GF-D8 (cell line): ENCODE results near the gene ATP7B.
"Not testable (repeated sequence)": the region's sequence is repeated elsewhere in the genome, so short reads cannot be mapped to it uniquely, and the experiment has no call there.

Experiments used
- DNase-seq: peaks from one replicate; lab custom pipeline; 2025; lab: John Stamatoyannopoulos, UW

ATP7B gene

DNA sequence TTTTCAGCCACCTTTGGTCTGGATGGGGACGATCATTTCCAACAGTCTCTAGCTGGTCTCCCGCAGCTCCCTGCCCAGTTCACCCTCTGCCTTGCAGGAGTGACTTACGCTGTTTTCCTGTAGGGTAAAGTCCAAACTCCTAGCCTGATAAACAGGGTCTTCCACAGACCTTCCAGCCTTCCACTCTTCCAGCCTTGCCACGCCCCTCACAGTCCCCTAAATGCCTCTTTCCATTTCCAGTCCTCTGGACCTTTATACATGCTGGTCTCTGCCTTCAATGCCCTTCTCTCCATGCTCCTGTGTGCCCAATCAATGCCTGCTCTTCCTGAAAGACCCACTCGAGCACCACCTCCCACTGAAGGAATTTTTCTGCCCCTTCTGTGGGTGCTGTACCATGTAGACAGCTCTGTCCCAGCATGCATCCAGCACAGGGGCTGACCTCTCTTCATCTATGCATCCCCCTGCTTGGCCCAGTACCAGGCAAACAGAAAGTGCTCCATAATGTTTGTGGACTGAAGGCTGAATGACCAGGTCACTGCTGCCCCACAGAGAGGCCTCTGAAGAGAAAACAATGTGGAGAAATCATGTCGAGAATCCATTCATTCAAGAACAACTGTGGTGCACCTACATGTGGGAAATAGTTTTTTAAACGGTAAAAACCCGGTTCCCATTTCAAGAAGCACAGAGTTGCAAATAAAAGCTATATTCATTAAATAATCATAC, 4.6 kb downstream of the ATP7B start:
- no peak for DNase-seq

DNA sequence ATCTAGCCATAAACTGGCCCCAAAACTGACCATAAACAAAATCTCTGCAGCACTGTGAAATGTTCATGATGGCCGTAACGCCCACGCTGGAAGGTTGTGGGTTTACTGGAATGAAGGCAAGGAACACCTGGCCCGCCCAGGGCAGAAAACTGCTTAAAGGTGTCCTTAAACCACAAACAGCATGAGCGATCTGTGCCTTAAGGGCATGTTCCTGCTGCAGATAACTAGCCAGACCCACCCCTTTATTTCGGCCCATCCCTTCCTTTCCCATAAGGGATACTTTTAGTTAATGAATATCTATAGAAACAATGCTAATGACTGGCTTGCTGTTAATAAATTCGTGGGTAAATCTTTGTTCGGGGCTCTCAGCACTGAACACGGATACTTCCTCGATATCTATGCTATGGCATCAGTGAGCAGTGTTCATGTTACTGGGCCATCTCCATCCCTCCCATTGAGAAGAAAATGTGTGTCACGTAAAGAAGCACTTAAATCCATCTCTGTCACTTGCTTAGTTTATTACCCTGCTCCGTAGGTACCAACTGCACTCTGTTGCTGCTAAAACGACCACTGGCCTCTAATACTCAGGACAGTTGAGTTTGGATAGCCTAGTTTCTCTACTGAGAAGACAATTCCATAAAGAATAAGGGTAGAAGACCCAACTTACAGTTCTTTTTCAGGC, 5.3 kb downstream of the ATP7B start:
- no peak for DNase-seq

DNA sequence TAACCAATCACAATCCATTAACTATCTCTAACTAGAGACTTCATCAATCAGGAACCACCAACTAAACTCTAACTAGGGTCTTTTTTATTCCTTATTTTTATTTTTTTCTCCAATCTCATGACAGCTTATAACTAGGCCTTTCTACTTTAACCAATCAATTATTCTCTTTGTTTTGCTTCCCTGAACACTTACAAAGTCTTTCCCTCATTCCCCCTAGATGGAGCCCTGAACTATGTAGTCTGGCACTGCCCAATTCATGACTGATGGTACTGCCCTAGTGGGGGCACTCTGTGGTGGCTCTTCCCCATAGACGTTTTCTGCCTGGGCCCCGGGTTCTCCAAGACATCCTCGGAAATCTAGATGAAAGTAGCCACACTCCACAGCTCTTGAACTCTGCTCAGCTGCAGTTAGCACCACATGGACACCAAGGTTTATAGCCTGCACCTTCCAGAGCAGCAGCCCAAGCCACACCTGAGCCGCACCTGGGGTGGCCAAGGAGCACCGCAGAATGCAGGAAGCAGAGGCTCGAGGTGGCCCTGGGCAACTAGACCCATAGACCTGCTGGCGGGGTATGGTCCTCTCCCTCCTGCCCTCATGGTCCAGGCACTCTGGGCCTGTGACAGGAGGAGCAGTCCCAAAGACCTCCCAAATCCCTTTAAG, 6.6 kb downstream of the ATP7B start:
- no peak for DNase-seq

DNA sequence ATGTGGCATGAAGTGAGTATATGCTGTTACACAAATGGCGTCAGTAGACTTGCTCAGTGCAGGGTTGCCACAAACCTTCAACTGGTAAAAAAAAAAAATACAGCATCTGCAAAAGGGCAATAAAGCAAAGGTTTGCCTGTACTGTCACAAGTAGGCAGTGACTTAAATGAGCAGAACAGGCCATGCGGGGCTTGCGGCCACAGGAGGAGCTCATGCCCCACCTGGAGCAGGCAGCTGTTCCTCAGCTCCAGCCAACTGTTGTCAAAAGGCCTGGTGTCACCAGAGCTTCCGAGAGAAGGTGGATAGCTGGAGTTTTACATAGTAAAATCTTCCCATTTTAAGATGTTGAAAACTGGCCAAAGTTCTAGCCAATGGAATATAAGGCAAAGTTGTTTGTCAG, 7.7 kb downstream of the ATP7B start:
- no peak for DNase-seq

- no peak for DNase-seq
Measured at GRCh38 chr13:52002361-52002760, 8.9 kb downstream of the ATP7B start.

GRCh38 chr13:52001120-52001731, 10.0 kb downstream of the ATP7B start:
- DNase-seq: peak; percentile 31

- DNase-seq: no peak
Measured at GRCh38 chr13:51999921-52000320, 11.3 kb downstream of the ATP7B start.

DNA sequence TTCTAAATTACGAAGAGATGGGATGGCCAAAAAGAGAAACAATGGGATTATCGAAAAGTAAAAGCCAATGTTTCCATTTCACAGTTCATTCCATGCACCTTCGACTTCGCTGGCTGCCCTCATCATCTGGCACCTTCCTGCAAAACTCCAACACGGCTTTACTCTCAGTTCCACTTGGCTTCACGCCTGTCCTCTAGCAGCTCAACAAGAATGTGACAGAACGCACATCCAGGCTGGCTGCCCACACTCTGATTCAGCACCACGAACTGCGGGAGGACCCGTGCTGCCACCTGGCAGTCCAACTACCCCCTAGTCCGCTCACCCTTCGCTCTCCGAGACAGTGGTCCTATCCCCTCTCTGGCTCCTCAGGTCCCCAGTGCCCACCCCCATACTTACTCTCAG, 11.7 kb downstream of the ATP7B start:
- no peak for DNase-seq

- DNase-seq: no peak
Measured at GRCh38 chr13:51998723-51999509, 12.3 kb downstream of the ATP7B start.

GRCh38 chr13:51997641-51998330, 13.5 kb downstream of the ATP7B start:
- DNase-seq: no peak

DNA sequence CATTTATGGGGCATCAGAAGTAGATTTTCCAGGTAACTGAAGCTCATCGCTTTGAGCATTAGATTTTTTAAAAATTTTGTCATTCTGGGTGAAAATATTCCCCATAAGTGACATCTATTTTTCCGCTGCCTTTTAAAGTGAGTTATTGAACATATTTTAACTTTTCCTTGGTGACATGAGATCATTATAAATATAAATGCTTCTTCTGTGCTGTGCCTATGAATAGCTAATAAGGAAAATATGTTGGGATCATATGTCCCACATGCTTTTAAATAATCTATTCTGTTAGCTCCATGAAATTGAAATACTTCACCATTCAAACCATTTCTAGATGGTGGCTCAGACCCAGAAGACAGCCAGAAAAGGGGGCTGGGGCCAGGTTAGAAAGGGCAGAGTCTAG, 14.1 kb downstream of the ATP7B start:
- no peak for DNase-seq

- DNase-seq: no peak
Measured at GRCh38 chr13:51996641-51997040, 14.6 kb downstream of the ATP7B start.

DNA sequence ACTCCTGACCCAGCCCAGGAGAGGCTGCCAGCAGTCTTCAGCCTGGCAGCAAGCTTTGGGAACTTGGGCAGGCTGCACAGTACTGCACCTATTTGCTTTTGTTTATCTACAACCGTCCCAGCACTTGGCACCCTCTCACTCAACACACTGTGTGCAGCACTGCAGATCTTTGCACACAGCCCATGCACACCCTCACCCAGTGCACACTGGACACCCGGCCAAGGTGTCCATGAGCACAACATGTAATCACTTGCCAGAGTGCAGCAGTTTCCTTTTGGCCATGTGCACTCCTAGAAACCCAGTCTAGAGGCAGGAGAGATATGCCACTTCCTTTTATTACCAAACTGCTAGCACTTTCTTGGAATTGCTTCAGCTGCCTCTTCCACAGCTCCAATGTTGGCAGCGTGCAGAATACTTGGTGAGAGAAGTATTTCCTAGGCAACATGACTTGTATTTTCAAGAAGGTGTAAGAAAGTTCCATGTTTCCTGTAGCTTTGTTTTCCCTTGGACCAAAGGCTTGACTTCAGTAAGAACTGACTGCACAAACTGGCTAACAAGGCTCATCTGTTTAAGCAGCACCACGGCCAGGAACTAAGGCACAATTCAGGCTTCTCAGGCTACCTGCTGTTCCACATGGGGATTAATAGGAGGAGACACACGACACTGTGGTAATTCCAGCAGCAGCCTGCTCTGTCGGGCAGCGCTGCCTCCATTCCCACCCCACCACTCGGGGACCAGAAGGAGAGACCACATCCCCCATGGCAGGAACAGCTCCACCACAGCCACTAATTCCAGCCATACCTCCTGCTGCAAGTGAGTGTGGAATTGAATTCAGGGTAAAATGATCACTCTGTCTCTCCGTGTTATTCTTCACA, 15.3 kb downstream of the ATP7B start:
- peak; percentile 73 for DNase-seq

- no peak for DNase-seq
Measured at GRCh38 chr13:51993713-51994112, 17.5 kb downstream of the ATP7B start.

DNA sequence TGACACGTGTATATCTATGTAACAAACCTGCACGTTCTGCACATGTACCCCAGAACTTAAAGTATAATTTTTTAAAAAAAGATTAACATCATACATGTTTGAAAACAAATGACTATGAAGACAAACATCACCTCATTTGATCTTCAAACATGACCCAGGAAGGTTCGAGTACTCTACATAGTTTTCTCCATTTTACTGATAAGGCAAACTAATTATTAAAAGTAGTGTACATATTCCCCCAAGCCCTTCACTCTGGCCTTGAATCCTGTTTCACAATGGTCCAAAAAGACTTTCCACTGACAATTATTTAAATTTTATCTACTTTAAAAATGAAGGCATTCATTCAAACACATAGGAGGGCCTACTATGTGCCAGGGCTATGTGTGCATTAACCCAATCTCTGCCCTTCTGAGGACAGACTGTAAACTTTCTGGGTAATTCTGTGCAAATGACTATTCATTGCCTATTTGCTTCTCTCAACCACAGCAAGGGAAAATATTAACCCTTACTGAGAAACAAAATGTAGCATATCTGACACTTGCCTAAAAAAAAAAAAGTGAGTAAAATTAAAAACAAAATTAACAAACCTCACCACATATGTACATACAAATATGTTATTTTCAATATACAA, 22.1 kb downstream of the ATP7B start:
- DNase-seq: no peak

- not testable (repeated sequence) for DNase-seq
Measured at GRCh38 chr13:51984904-51985303, 26.3 kb downstream of the ATP7B start.

- not testable (repeated sequence) for DNase-seq
Measured at GRCh38 chr13:51983292-51983691, 28.0 kb downstream of the ATP7B start.

DNA sequence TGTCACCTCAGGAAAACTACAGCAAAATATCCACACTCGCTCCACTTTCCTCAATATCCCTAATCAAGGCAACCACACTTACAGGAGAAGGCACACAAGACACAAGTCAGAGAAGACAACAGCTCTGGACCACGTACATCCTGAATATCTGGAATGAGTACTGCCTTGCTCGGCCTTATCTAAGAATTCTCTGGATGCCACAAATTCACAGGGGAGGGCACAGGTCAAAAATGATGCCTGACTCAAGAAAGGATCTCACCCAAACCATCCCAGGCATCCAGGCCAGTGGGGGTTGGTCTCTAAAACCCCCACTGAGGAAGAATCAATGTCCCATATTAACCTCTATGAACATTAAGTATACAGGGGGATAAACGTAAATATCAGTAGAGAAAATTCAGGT, 29.9 kb downstream of the ATP7B start:
- DNase-seq: no peak

DNA sequence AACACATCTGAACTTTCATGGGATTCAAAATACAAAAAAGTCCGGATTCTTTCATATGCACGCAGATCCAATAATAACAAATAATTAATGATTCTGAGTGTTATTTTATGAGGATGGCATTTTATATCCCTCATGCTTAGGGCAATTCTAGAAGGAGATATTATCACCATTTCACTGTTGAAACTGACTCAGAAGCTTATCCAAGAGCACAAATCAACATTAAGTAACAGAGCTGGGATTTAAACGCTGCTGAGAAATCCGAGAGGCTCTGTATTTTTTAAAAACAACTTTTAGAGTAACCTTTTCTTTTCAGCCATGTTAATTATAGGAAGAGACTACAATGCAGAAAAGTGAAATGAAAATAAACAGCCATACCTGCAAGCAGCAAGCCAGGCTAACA, 30.3 kb downstream of the ATP7B start:
- no peak for DNase-seq
